Astrocyte (in vitro differentiated cells and primary cell): ENCODE measurements around the gene KCNK15.

Experiments
- EZH2 ChIP-seq: IDR thresholded peaks from 2 replicates; pipeline ENCODE4 v1.6.1; 2012; ENCODE audit warnings: mild to moderate bottlenecking, low read length, inconsistent platforms; ENCODE audit not compliant: insufficient read depth
- TF ChIP-seq, protein P1 (sequence below): IDR thresholded peaks from 2 replicates; pipeline ENCODE4 v1.5.1; 2011; ENCODE audit warnings: low read depth, mild to moderate bottlenecking, inconsistent platforms, low read length, moderate library complexity; ENCODE audit not compliant: insufficient read depth

DNA sequence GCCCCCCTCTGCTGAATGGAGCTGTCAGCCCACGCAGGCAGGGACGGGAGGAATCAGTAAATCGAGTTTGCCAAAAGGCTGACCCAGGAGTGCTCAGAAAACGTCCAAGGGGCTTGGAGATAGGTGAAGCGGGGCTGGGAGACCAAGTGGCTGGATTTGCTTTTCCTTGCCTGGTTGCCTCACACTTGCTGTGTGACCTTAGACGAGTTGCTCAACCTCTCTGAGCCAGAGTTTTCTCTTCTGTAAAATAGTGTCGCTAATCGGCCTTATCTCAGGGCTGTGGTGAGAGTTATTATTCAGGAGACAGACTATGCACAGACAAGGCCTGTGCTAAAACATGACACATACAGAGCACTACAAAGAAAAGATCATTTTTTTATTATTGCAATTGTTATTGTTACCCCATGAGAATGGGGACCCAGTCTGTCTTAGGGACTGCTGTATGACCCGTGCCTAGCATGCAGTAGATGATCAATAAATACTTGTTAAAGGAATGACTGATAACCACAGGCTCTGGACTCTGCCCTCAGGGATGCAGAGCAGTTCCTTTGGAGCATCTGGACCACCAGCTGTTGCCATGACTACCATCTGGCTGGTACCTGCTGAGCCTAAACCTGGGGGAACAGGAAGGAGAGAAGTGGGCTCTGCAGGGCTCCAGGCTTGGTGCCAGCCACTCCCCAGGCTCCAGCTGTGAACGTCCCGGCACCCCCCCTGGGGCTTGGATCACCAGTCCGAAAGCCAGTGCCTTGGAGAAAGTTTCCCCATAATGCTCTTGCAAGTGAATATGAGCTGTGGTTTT lies 901 bp downstream of the KCNK15 start:
- TF ChIP-seq, protein P1, sequence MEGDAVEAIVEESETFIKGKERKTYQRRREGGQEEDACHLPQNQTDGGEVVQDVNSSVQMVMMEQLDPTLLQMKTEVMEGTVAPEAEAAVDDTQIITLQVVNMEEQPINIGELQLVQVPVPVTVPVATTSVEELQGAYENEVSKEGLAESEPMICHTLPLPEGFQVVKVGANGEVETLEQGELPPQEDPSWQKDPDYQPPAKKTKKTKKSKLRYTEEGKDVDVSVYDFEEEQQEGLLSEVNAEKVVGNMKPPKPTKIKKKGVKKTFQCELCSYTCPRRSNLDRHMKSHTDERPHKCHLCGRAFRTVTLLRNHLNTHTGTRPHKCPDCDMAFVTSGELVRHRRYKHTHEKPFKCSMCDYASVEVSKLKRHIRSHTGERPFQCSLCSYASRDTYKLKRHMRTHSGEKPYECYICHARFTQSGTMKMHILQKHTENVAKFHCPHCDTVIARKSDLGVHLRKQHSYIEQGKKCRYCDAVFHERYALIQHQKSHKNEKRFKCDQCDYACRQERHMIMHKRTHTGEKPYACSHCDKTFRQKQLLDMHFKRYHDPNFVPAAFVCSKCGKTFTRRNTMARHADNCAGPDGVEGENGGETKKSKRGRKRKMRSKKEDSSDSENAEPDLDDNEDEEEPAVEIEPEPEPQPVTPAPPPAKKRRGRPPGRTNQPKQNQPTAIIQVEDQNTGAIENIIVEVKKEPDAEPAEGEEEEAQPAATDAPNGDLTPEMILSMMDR: no peak
- no peak for TF ChIP-seq EZH2
